Testis (tissue), 3 donors: ENCODE measurements around the gene MLF2. TPM values are rescaled to one million over a fixed set of nuclear protein-coding genes. Genes with fewer than 3 reads are reported as not detected.

Experiments used
- DNase-seq: peaks from one replicate; pipeline ENCODE4 v3.0.0-alpha.2; 2019
- H3K27ac ChIP-seq, 2 donors: fragments of 200-600 bp; sonication (generic); one replicate each; pipeline ENCODE4 v1.5.1; 2019
- H3K27me3 ChIP-seq: fragments of 200-600 bp; sonication (generic); one replicate; pipeline ENCODE4 v1.5.1; 2019
- H3K36me3 ChIP-seq: fragments of 200-600 bp; sonication (generic); one replicate; pipeline ENCODE4 v1.5.1; 2017; ENCODE audit warnings: low read depth; ENCODE audit errors: missing control alignments
- H3K4me1 ChIP-seq: fragments of 200-600 bp; sonication (generic); one replicate; pipeline ENCODE4 v1.5.1; 2019
- H3K4me3 ChIP-seq, 2 donors: fragments of 200-600 bp; sonication (generic); one replicate each; pipeline ENCODE4 v1.5.1; 2017 to 2019
- H3K9me3 ChIP-seq: fragments of 200-600 bp; sonication (generic); one replicate; pipeline ENCODE4 v1.5.1; 2017
- CTCF ChIP-seq, 3 experiments: fragments of 450-650 bp in 2 of 3; fragments of 200-600 bp in 1 of 3; sonication (generic) in 1 of 3; IDR thresholded peaks; one replicate each; pipeline ENCODE4 v1.5.1; 2016 to 2019; ENCODE audit warnings: antibody characterized with exemption in 3 of 3, mild to moderate bottlenecking in 2 of 3, moderate library complexity in 1 of 3
- POLR2A ChIP-seq: fragments of 450-650 bp; IDR thresholded peaks from one replicate; pipeline ENCODE4 v1.6.1; 2017; ENCODE audit warnings: antibody characterized with exemption, mild to moderate bottlenecking, moderate library complexity
- WGBS, 2 donors: methylation state at CpG; one replicate each; pipeline ENCODE4 v1.1.5; 2018; 5-methylcytosine and 5-hydroxymethylcytosine counted together
- intact Hi-C: fragments of 100-400 bp; cut with DNase I; formaldehyde crosslinking; loops from one replicate; pipeline ENCODE4 v1.15.1; 2023; ENCODE audit warnings: low total_unique reads
- polyA plus RNA-seq: library from polyadenylated mRNA; stranded (reverse); fragments of 350-450 nt; fragmentation: Illumina TruSeq; extraction: RNeasy Lipid Tissue Mini Kit (QIAGEN cat#74804); gene quantifications from one replicate; pipeline ENCODE4 v1.2.3, GENCODE V29; 2014; ENCODE audit warnings: low read depth, low replicate concordance; ENCODE audit not compliant: insufficient read depth
- small RNA-seq, 2 donors: library from RNA; depleted of rRNA; stranded (forward); fragments of <200 nt; gene quantifications; one replicate each; pipeline ENCODE3, GENCODE V24; 2016
- total RNA-seq, 2 donors: library from RNA; depleted of rRNA; stranded (reverse); fragments of >200 nt; gene quantifications; one replicate each; pipeline ENCODE4 v1.2.3, GENCODE V29; 2016

MLF2 gene
- total and polyA plus RNA-seq, 3 donors from 2014 or later = 177 to 242 (median 211) TPM

- peaks cover 10% of the 10 kb centered on the region for H3K4me1 ChIP-seq
- peak overlapping the region; percentile 51 to 61 for H3K4me3 ChIP-seq
- no peak overlapping the region for H3K27ac ChIP-seq
- H3K9me3 ChIP-seq = no peaks in the 10 kb centered on the region
- no peak for TF ChIP-seq CTCF (IDR thresholded peaks at IDR 0.05)
- no peak for TF ChIP-seq POLR2A
- no peak for DNase-seq
- WGBS, 2 donors = 12 to 23% methylated on average over 16 of the region's 16 CpGs
- no peaks in the 10 kb centered on the region for H3K27me3 ChIP-seq
- intact Hi-C loops = no loop called here
- no peaks in the 10 kb centered on the region for H3K36me3 ChIP-seq
Observed at GRCh38 chr12:6699259-6699988, 53.5 kb downstream of the MLF2 start.

- intact Hi-C loops = no loop called here
- Histone ChIP-seq H3K27me3 (no peaks in the 10 kb centered on the region), H3K36me3 (no peaks in the 10 kb centered on the region), H3K4me3 (no peak overlapping the region), H3K4me1 (peaks cover 10% of the 10 kb centered on the region), H3K9me3 (no peaks in the 10 kb centered on the region), H3K27ac (no peak overlapping the region)
- 59 to 62% methylated on average over 8 of the region's 8 CpGs for WGBS, 2 donors
- no peak for DNase-seq
- no peak for TF ChIP-seq POLR2A
- no peak for TF ChIP-seq CTCF (IDR thresholded peaks at IDR 0.05)
Observed at GRCh38 chr12:6698352-6699046, 54.4 kb downstream of the MLF2 start.

Small RNAs within 50 kb of the gene (small RNA-seq; reads per million reads assigned to genes)
- 0.27 to 0.28 reads per million in 2 donors for gene RNU6-781P

Other genes starting within 250 kb of the MLF2 start
- gene GAPDH, start 218.6 kb downstream of the MLF2 start, total RNA-seq = 1,000 to 10,000 TPM; 1,591 to 1,928 TPM
- gene GAPDH, start 218.6 kb downstream of the MLF2 start, polyA plus RNA-seq = 1,857 TPM
- 10 to 100 TPM; 40.6 to 43.4 TPM for gene IFFO1, start 197.1 kb downstream of the MLF2 start, total RNA-seq
- 28.6 TPM for gene IFFO1, start 197.1 kb downstream of the MLF2 start, polyA plus RNA-seq
- gene NOP2, start 184.8 kb downstream of the MLF2 start, total RNA-seq = 10 to 100 TPM; 51.8 to 60.3 TPM
- gene NOP2, start 184.8 kb downstream of the MLF2 start, polyA plus RNA-seq = 38.6 TPM
- 100 to 1,000 TPM; 314 to 328 TPM for gene CHD4, start 145.8 kb downstream of the MLF2 start, total RNA-seq
- 160 TPM for gene CHD4, start 145.8 kb downstream of the MLF2 start, polyA plus RNA-seq
- gene LPAR5, start 117.2 kb downstream of the MLF2 start, total RNA-seq = 1 to 10 TPM; 1.5 to 2.4 TPM
- gene LPAR5, start 117.2 kb downstream of the MLF2 start, polyA plus RNA-seq = 3.1 TPM
- 100 to 1,000 TPM; 172 to 241 TPM for gene ACRBP, start 105.7 kb downstream of the MLF2 start, total RNA-seq
- gene ACRBP, start 105.7 kb downstream of the MLF2 start, polyA plus RNA-seq = 715 TPM
- gene ING4, start 90.0 kb downstream of the MLF2 start, total RNA-seq = 10 to 100 TPM; 58.3 to 63.0 TPM
- gene ING4, start 90.0 kb downstream of the MLF2 start, polyA plus RNA-seq = 48.1 TPM
- gene ZNF384, start 63.8 kb downstream of the MLF2 start, total RNA-seq = 10 to 100 TPM; 78.5 to 85.1 TPM
- gene ZNF384, start 63.8 kb downstream of the MLF2 start, polyA plus RNA-seq = 94.9 TPM
- gene PIANP, start 52.3 kb downstream of the MLF2 start, total RNA-seq = 1 to 10 TPM; 3.3 to 5.8 TPM
- 7.6 TPM for gene PIANP, start 52.3 kb downstream of the MLF2 start, polyA plus RNA-seq
- gene COPS7A, start 29.1 kb downstream of the MLF2 start, total RNA-seq = 10 to 100 TPM; 68.3 to 82.4 TPM
- gene COPS7A, start 29.1 kb downstream of the MLF2 start, polyA plus RNA-seq = 69.4 TPM
- 10 to 100 TPM; 53.4 to 64.3 TPM for gene PTMS, start 13.2 kb upstream of the MLF2 start, total RNA-seq
- gene PTMS, start 13.2 kb upstream of the MLF2 start, polyA plus RNA-seq = 185 TPM
- gene LAG3, start 19.4 kb upstream of the MLF2 start, total RNA-seq = 1 to 10 TPM; 4.1 to 7.1 TPM
- 6.3 TPM for gene LAG3, start 19.4 kb upstream of the MLF2 start, polyA plus RNA-seq
- 1 to 10 TPM; 2.0 to 4.5 TPM for gene CD4, start 36.4 kb upstream of the MLF2 start, total RNA-seq
- 22.2 TPM for gene CD4, start 36.4 kb upstream of the MLF2 start, polyA plus RNA-seq
- 1 to 10 TPM in 1 of 2 donors, under 1 TPM in 1; 0.94 to 2.2 TPM for gene GPR162, start 68.7 kb upstream of the MLF2 start, total RNA-seq
- 1.8 TPM for gene GPR162, start 68.7 kb upstream of the MLF2 start, polyA plus RNA-seq
- gene P3H3, start 75.3 kb upstream of the MLF2 start, total RNA-seq = 10 to 100 TPM; 13.1 to 18.8 TPM
- gene P3H3, start 75.3 kb upstream of the MLF2 start, polyA plus RNA-seq = 19.2 TPM
- gene GNB3, start 87.8 kb upstream of the MLF2 start, total RNA-seq = 1 to 10 TPM; 4.8 to 5.0 TPM
- gene GNB3, start 87.8 kb upstream of the MLF2 start, polyA plus RNA-seq = 1.6 TPM
- 10 to 100 TPM; 27.5 to 43.5 TPM for gene CDCA3, start 98.1 kb upstream of the MLF2 start, total RNA-seq
- gene CDCA3, start 98.1 kb upstream of the MLF2 start, polyA plus RNA-seq = 81.7 TPM
- gene USP5, start 99.0 kb upstream of the MLF2 start, total RNA-seq = 10 to 100 TPM; 96.1 to 97.5 TPM
- 154 TPM for gene USP5, start 99.0 kb upstream of the MLF2 start, polyA plus RNA-seq
- 100 to 1,000 TPM; 347 to 356 TPM for gene TPI1, start 114.4 kb upstream of the MLF2 start, total RNA-seq
- gene TPI1, start 114.4 kb upstream of the MLF2 start, polyA plus RNA-seq = 544 TPM
- gene SPSB2, start 120.2 kb upstream of the MLF2 start, total RNA-seq = 10 to 100 TPM; 11.6 to 22.0 TPM
- 21.3 TPM for gene SPSB2, start 120.2 kb upstream of the MLF2 start, polyA plus RNA-seq
- gene LRRC23, start 151.7 kb upstream of the MLF2 start, total RNA-seq = 10 to 100 TPM; 32.7 to 33.9 TPM
- gene LRRC23, start 151.7 kb upstream of the MLF2 start, polyA plus RNA-seq = 112 TPM
- 1 to 10 TPM; 8.8 to 8.9 TPM for gene ENO2, start 161.4 kb upstream of the MLF2 start, total RNA-seq
- gene ENO2, start 161.4 kb upstream of the MLF2 start, polyA plus RNA-seq = 14.3 TPM
- gene ATN1, start 174.8 kb upstream of the MLF2 start, total RNA-seq = 10 to 100 TPM; 63.4 to 73.2 TPM
- gene ATN1, start 174.8 kb upstream of the MLF2 start, polyA plus RNA-seq = 40.5 TPM
- not detected for gene RNU7-1, start 190.7 kb upstream of the MLF2 start, total RNA-seq
- gene RNU7-1, start 190.7 kb upstream of the MLF2 start, polyA plus RNA-seq = not detected
- 100 to 1,000 TPM; 143 to 236 TPM for gene C12orf57, start 190.9 kb upstream of the MLF2 start, total RNA-seq
- gene C12orf57, start 190.9 kb upstream of the MLF2 start, polyA plus RNA-seq = 141 TPM
- gene PTPN6, start 198.2 kb upstream of the MLF2 start, total RNA-seq = 1 to 10 TPM; 3.7 to 9.1 TPM
- gene PTPN6, start 198.2 kb upstream of the MLF2 start, polyA plus RNA-seq = 19.1 TPM
- gene PHB2, start 217.5 kb upstream of the MLF2 start, total RNA-seq = 100 to 1,000 TPM; 118 to 153 TPM
- gene PHB2, start 217.5 kb upstream of the MLF2 start, polyA plus RNA-seq = 97.3 TPM
- 10 to 100 TPM; 40.2 to 45.5 TPM for gene EMG1, start 217.8 kb upstream of the MLF2 start, total RNA-seq
- gene EMG1, start 217.8 kb upstream of the MLF2 start, polyA plus RNA-seq = 36.7 TPM